Measurements from ENCODE around the gene UTP3.

The UTP3 gene

DNA sequence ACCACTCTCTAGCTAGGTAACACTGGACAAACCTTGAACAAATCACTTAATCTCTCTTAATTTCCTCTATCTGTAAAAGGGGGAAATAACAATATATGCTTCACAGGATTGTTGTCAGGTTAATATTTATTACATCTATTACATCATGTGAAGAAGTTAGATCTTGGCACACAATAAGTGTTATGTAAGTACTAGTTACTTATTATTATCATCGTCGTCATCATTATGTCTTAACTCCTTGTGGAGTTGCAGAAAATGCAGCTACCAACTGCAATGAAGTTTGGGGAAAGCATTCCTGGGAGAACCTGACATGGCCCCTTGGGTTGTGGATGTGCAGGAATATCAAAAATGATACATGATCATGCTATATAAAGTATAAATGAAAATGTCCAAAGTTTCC, 17.2 kb upstream of the UTP3 start:
- H3K4me3 ChIP-seq (ENCODE audit: low read depth, low read length) = no peak overlapping the region
- DNase-seq (ENCODE audit: low read depth) = no peak
- no peak for TF ChIP-seq POLR2A (IDR thresholded peaks at IDR 0.05; ENCODE audit: extremely low read depth, insufficient read length)
- TF ChIP-seq, protein P1, sequence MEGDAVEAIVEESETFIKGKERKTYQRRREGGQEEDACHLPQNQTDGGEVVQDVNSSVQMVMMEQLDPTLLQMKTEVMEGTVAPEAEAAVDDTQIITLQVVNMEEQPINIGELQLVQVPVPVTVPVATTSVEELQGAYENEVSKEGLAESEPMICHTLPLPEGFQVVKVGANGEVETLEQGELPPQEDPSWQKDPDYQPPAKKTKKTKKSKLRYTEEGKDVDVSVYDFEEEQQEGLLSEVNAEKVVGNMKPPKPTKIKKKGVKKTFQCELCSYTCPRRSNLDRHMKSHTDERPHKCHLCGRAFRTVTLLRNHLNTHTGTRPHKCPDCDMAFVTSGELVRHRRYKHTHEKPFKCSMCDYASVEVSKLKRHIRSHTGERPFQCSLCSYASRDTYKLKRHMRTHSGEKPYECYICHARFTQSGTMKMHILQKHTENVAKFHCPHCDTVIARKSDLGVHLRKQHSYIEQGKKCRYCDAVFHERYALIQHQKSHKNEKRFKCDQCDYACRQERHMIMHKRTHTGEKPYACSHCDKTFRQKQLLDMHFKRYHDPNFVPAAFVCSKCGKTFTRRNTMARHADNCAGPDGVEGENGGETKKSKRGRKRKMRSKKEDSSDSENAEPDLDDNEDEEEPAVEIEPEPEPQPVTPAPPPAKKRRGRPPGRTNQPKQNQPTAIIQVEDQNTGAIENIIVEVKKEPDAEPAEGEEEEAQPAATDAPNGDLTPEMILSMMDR (IDR thresholded peaks at IDR 0.05; ENCODE audit: low read depth, low read length) = no peak
- no peak for TF ChIP-seq MAX (IDR thresholded peaks at IDR 0.05; ENCODE audit: low read depth, low read length)
- TF ChIP-seq MYC (IDR thresholded peaks at IDR 0.05; ENCODE audit: low read depth, low read length) = no peak

- H3K4me3 ChIP-seq (ENCODE audit: low read depth, low read length) = no peak overlapping the region
- TF ChIP-seq POLR2A (IDR thresholded peaks at IDR 0.05; ENCODE audit: extremely low read depth, insufficient read length) (no peak), MYC (IDR thresholded peaks at IDR 0.05; ENCODE audit: low read depth, low read length) (no peak)
- TF ChIP-seq, protein P1 (IDR thresholded peaks at IDR 0.05; ENCODE audit: low read depth, low read length) = no peak
- DNase-seq (ENCODE audit: low read depth) = no peak
Observed at GRCh38 chr4:70674191-70674590, 14.1 kb upstream of the UTP3 start.

DNA sequence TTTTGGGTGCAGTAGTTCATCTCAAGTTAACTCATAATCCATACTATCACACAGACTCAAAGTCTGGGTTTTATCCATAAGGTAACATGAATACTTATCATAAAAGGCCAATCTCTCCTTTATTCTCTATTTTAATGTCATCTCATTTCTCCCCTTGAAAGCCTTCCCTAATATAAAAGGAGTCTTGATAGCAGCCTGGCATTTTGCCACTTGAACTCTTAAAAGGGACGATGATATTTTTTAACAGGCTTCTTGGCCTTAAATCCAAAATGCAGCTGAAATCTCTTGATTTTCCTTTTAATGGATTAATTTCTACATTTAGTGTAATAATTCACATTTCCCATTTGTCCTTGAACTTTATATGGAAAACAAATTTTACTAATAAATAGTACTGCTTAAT, 13.6 kb upstream of the UTP3 start:
- H3K4me3 ChIP-seq (ENCODE audit: low read depth, low read length) = no peak overlapping the region
- TF ChIP-seq, protein P1 (IDR thresholded peaks at IDR 0.05; ENCODE audit: low read depth, low read length) = no peak
- TF ChIP-seq POLR2A (IDR thresholded peaks at IDR 0.05; ENCODE audit: extremely low read depth, insufficient read length) (no peak), MYC (IDR thresholded peaks at IDR 0.05; ENCODE audit: low read depth, low read length) (no peak), MAX (IDR thresholded peaks at IDR 0.05; ENCODE audit: low read depth, low read length) (no peak)
- DNase-seq (ENCODE audit: low read depth) = no peak

DNA sequence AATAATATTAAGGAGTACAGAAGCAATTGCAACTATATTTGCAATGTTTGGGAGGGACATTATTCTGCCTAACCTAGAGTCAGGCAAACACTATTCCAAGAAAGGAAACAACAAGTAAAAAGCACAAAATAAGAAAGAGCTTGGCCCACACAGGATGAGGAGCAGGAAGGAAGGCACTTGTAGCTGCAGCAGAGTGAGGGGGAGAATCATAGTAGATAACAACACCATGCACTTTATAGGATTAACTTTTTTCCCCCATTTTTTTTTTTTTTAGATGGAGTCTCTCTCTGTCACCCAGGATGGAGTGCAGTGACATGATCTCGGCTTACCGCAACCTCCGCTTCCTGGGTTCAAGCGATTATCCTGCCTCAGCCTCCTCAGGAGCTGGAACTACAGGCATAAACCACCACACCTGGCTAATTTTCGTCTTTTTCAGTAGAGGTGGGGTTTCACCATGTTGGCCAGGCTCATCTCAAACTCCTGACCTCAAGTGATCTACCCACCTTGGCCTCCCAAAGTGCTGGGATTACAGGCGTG, 11.7 kb upstream of the UTP3 start:
- H3K4me3 ChIP-seq (ENCODE audit: low read depth, low read length) = no peak overlapping the region
- DNase-seq (ENCODE audit: low read depth) = no peak
- TF ChIP-seq POLR2A (IDR thresholded peaks at IDR 0.05; ENCODE audit: extremely low read depth, insufficient read length) (no peak), MYC (IDR thresholded peaks at IDR 0.05; ENCODE audit: low read depth, low read length) (no peak), MAX (IDR thresholded peaks at IDR 0.05; ENCODE audit: low read depth, low read length) (no peak)
- TF ChIP-seq, protein P1 (IDR thresholded peaks at IDR 0.05; ENCODE audit: low read depth, low read length) = no peak

GRCh38 chr4:70678383-70678999, 9.8 kb upstream of the UTP3 start:
- no peak for DNase-seq (ENCODE audit: low read depth)
- no peak overlapping the region for H3K4me3 ChIP-seq (ENCODE audit: low read depth, low read length)
- TF ChIP-seq MAX (IDR thresholded peaks at IDR 0.05; ENCODE audit: low read depth, low read length) = no peak
- no peak for TF ChIP-seq POLR2A (IDR thresholded peaks at IDR 0.05; ENCODE audit: extremely low read depth, insufficient read length)
- no peak for TF ChIP-seq MYC (IDR thresholded peaks at IDR 0.05; ENCODE audit: low read depth, low read length)
- TF ChIP-seq, protein P1 (IDR thresholded peaks at IDR 0.05; ENCODE audit: low read depth, low read length) = no peak

Measured in NB4 (cell line).